GM12875 (cell line): Measurements from ENCODE around the gene NAA25.
"Not testable (repeated sequence)": the region's sequence is repeated elsewhere in the genome, so short reads cannot be mapped to it uniquely, and the experiment has no call there.

Source experiments
- H3K4me3 ChIP-seq: one replicate; pipeline ENCODE4 v1.5.1; 2011; ENCODE audit warnings: low read depth, low read length, control low read depth
- CTCF ChIP-seq: IDR thresholded peaks from 2 replicates; pipeline ENCODE4 v1.5.1; 2011; ENCODE audit warnings: low read depth, mild to moderate bottlenecking, control low read depth, inconsistent platforms, low read length, moderate library complexity, borderline replicate concordance; ENCODE audit not compliant: insufficient read depth

Gene NAA25

GRCh38 chr12:112013601-112014402 lies 94.8 kb downstream of the NAA25 start:
- peak overlapping the region; percentile 98 for H3K4me3 ChIP-seq
- no peak for TF ChIP-seq CTCF

GRCh38 chr12:112012775-112013600 lies 95.6 kb downstream of the NAA25 start, which contains the start of the genes ERP29 and TMEM116:
Gene ERP29, plus strand, starts transcription at chr12:112013426. Its CDS starts 40 bp downstream, at chr12:112013466.
Gene TMEM116, minus strand, starts transcription at chr12:112013165. Its CDS starts 7,895 bp downstream, at chr12:112005270.
- TF ChIP-seq CTCF: peak; percentile 58
- H3K4me3 ChIP-seq: peak within 1 kb of the TSS; percentile 98

GRCh38 chr12:112011685-112012084 lies 96.9 kb downstream of the NAA25 start:
- peak overlapping the region; percentile 88 for H3K4me3 ChIP-seq

GRCh38 chr12:112010415-112011344 lies 97.9 kb downstream of the NAA25 start:
- no peak for TF ChIP-seq CTCF
- H3K4me3 ChIP-seq: no peak overlapping the region

More at GRCh38 chr12:112011685-112012084, 96.9 kb downstream of the NAA25 start:
- no peak for TF ChIP-seq CTCF

- not testable (repeated sequence) for H3K4me3 ChIP-seq
Observed at GRCh38 chr12:112009596-112009995, 99.0 kb downstream of the NAA25 start.

GRCh38 chr12:112008918-112009317 lies 99.7 kb downstream of the NAA25 start:
- no peak overlapping the region for H3K4me3 ChIP-seq
- TF ChIP-seq CTCF: no peak

GRCh38 chr12:112007945-112008344 lies 100.6 kb downstream of the NAA25 start:
- H3K4me3 ChIP-seq: no peak overlapping the region
- no peak for TF ChIP-seq CTCF
